Liver (tissue), 9 donors: ENCODE results near the gene TMEM44. TPM values are rescaled to one million over a fixed set of nuclear protein-coding genes. Genes with fewer than 3 reads are reported as not detected.

Experiments used
- DNase-seq: peaks from one replicate; pipeline ENCODE4 v3.0.0-alpha.2; 2017; ENCODE audit warnings: low spot score
- H3K27ac ChIP-seq, 2 donors: one replicate each; pipeline ENCODE4 v1.7.0; 2013; ENCODE audit warnings: inconsistent platforms in 2 of 2, low read length in 2 of 2, control low read depth in 1 of 2, low read depth in 1 of 2, mild to moderate bottlenecking in 1 of 2
- H3K27me3 ChIP-seq, 4 donors: one replicate each; pipeline versions ENCODE4 v1.6.1 to v1.7.0; 2013; ENCODE audit warnings: low read length in 3 of 4, inconsistent platforms in 1 of 4, mild to moderate bottlenecking in 1 of 4, moderate library complexity in 1 of 4; ENCODE audit not compliant: control insufficient read depth in 4 of 4, insufficient read depth in 4 of 4
- H3K36me3 ChIP-seq, 4 donors: one replicate each; pipeline versions ENCODE4 v1.6.1 to v1.7.0; 2013; ENCODE audit warnings: low read length in 3 of 4, mild to moderate bottlenecking in 3 of 4, low read depth in 1 of 4, moderate library complexity in 1 of 4; ENCODE audit not compliant: control insufficient read depth in 4 of 4, insufficient read depth in 3 of 4
- H3K4me1 ChIP-seq, 4 donors: one replicate each; pipeline versions ENCODE4 v1.6.1 to v1.7.0; 2013; ENCODE audit warnings: low read length in 3 of 4, mild to moderate bottlenecking in 3 of 4, moderate library complexity in 1 of 4; ENCODE audit not compliant: control insufficient read depth in 4 of 4, insufficient read depth in 4 of 4
- H3K4me3 ChIP-seq, 3 donors: one replicate each; pipeline versions ENCODE4 v1.6.1 to v1.7.0; 2013; ENCODE audit warnings: low read length in 3 of 3, control low read depth in 1 of 3, low read depth in 1 of 3, mild to moderate bottlenecking in 1 of 3
- H3K9ac ChIP-seq, 2 donors: one replicate each; pipeline ENCODE4 v1.7.0; 2013; ENCODE audit warnings: low read length in 2 of 2, mild to moderate bottlenecking in 2 of 2, moderate library complexity in 2 of 2, control low read depth in 1 of 2, low read depth in 1 of 2
- H3K9me3 ChIP-seq, 4 donors: one replicate each; pipeline versions ENCODE4 v1.6.1 to v1.7.0; 2013; ENCODE audit warnings: low read length in 3 of 4; ENCODE audit not compliant: control insufficient read depth in 4 of 4
- ATF3 ChIP-seq: IDR thresholded peaks from 2 replicates; pipeline ENCODE4 v1.6.1; 2016; ENCODE audit warnings: antibody characterized with exemption
- CTCF ChIP-seq: fragments of 150-350 bp; IDR thresholded peaks from 2 replicates; pipeline ENCODE4 v1.5.1; 2017; ENCODE audit warnings: improper control_type of control experiment, low read depth, low read length; ENCODE audit not compliant: missing input control
- EGR1 ChIP-seq, 2 donors: IDR thresholded peaks; 2 replicates each; pipeline ENCODE4 v1.6.1; 2016 to 2018; ENCODE audit warnings: antibody characterized with exemption in 2 of 2, low read depth in 2 of 2
- FOXA1 ChIP-seq: IDR thresholded peaks from 2 replicates; pipeline ENCODE4 v1.6.1; 2016; ENCODE audit warnings: antibody characterized with exemption
- GABPA ChIP-seq, 2 donors: IDR thresholded peaks in 1 of 2; conservative IDR thresholded peaks in 1 of 2; 2 replicates each; pipeline ENCODE4 v1.6.1; 2016; ENCODE audit warnings: antibody characterized with exemption in 2 of 2, mild to moderate bottlenecking in 1 of 2, moderate library complexity in 1 of 2
- HNF4G ChIP-seq: IDR thresholded peaks from 2 replicates; pipeline ENCODE4 v1.6.1; 2016; ENCODE audit warnings: antibody characterized with exemption
- NR2F2 ChIP-seq: IDR thresholded peaks from 2 replicates; pipeline ENCODE4 v1.6.1; 2016; ENCODE audit warnings: antibody characterized with exemption
- RAD21 ChIP-seq, 2 donors: IDR thresholded peaks; 2 replicates each; pipeline ENCODE4 v1.6.1; 2016; ENCODE audit warnings: antibody characterized with exemption in 2 of 2, mild to moderate bottlenecking in 2 of 2
- REST ChIP-seq: IDR thresholded peaks from 2 replicates; pipeline ENCODE4 v1.6.1; 2016; ENCODE audit warnings: antibody characterized with exemption, mild to moderate bottlenecking
- SP1 ChIP-seq: IDR thresholded peaks from 2 replicates; pipeline ENCODE4 v1.6.1; 2018; ENCODE audit warnings: antibody characterized with exemption, mild to moderate bottlenecking
- WGBS: extraction: QIAGEN DNeasy Blood & Tissue Kit; methylation state at CpG from one replicate; pipeline ENCODE4 v1.1.7; 2013; 5-methylcytosine and 5-hydroxymethylcytosine counted together
- polyA plus RNA-seq, 2 donors: library from polyadenylated mRNA; stranded (reverse) in 1 of 2; unstranded in 1 of 2; fragments of 200-250 nt in 1 of 2; fragments of >200 nt in 1 of 2; fragmentation: Nextera tagmentation in 1 of 2; extraction: Ambion mirVana in 1 of 2; gene quantifications; one replicate each; pipeline versions ENCODE4 v1.2.1 to v1.2.3, GENCODE V29; 2013 to 2015
- total RNA-seq, 2 donors: library from RNA; depleted of rRNA; stranded (reverse); fragments of >200 nt; gene quantifications; one replicate each; pipeline ENCODE4 v1.2.3, GENCODE V29; 2014
- TF ChIP-seq, protein P1 (sequence below): IDR thresholded peaks from 2 replicates; pipeline ENCODE4 v1.6.1; 2016; ENCODE audit warnings: antibody characterized with exemption
- TF ChIP-seq, protein P2 (sequence below): IDR thresholded peaks from 2 replicates; pipeline ENCODE4 v1.6.1; 2016; ENCODE audit warnings: antibody characterized with exemption
- donor health status: healthy.
- donor health status: healthy.
- donor health status: healthy.
- donor health status: healthy.
- donor health status: healthy.

Gene TMEM44
- total and polyA plus RNA-seq, 4 donors = 1.8 to 5.0 (median 3.2) TPM

DNA sequence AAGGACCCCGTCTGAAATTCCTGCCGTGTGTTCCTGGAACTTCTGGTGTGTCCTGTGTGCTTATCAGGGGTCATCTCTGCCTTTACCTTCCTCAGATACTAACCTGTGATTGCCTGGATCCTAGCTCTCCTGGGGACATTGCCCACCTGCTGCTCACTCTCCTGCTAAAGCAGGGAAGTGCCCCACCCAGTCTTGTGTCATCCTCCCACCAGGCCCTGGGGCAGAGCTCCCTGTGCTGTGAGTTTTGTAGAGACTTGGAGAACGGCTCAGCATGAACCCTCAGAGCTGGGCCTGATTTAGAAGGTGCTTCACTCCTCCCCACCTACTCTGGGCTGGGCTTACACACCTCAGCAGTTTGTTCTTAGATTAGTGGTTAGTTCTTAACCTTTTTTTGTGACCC lies 3.8 kb upstream of the TMEM44 start:
- no peak for DNase-seq
- H3K27ac ChIP-seq = no peak overlapping the region

More for the DNA sequence above, 3.8 kb upstream of the TMEM44 start:
- no peak overlapping the region for H3K9ac ChIP-seq
- no peaks in the 10 kb centered on the region for H3K27me3 ChIP-seq
- no peaks in the 10 kb centered on the region for H3K9me3 ChIP-seq
- TF ChIP-seq CTCF (no peak), NR2F2 (no peak), FOXA1 (no peak), HNF4G (no peak), REST (no peak), EGR1 (IDR thresholded peaks at IDR 0.05; ENCODE audit: low read depth in 2 of 2) (no peak), RAD21 (IDR thresholded peaks at IDR 0.05) (no peak), SP1 (no peak), GABPA (IDR thresholded peaks at IDR 0.05 in 1 of 2, conservative IDR thresholded peaks at IDR 0.05 in 1 of 2) (no peak), ATF3 (no peak)
- TF ChIP-seq, protein P1, sequence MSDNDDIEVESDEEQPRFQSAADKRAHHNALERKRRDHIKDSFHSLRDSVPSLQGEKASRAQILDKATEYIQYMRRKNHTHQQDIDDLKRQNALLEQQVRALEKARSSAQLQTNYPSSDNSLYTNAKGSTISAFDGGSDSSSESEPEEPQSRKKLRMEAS = no peak
- TF ChIP-seq, protein P2, sequence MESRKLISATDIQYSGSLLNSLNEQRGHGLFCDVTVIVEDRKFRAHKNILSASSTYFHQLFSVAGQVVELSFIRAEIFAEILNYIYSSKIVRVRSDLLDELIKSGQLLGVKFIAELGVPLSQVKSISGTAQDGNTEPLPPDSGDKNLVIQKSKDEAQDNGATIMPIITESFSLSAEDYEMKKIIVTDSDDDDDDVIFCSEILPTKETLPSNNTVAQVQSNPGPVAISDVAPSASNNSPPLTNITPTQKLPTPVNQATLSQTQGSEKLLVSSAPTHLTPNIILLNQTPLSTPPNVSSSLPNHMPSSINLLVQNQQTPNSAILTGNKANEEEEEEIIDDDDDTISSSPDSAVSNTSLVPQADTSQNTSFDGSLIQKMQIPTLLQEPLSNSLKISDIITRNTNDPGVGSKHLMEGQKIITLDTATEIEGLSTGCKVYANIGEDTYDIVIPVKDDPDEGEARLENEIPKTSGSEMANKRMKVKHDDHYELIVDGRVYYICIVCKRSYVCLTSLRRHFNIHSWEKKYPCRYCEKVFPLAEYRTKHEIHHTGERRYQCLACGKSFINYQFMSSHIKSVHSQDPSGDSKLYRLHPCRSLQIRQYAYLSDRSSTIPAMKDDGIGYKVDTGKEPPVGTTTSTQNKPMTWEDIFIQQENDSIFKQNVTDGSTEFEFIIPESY = no peak
- peaks cover 2 to 12% (median 5%) of the 10 kb centered on the region in 4 donors for H3K4me1 ChIP-seq
- 77% methylated on average over 3 of the region's 3 CpGs for WGBS
- H3K4me3 ChIP-seq = no peak overlapping the region
- H3K36me3 ChIP-seq = peaks cover 0 to 19% (median 10%) of the 10 kb centered on the region in 4 donors
